B cell (primary cell): ENCODE measurements around the gene RAD23B.

Source experiments
- EZH2 ChIP-seq: IDR thresholded peaks from 2 replicates; pipeline ENCODE4 v1.6.1; 2012; ENCODE audit warnings: borderline replicate concordance, low read depth, mild to moderate bottlenecking, moderate library complexity, low read length; ENCODE audit not compliant: insufficient read depth, poor library complexity, severe bottlenecking
- TF ChIP-seq, protein P1 (sequence below): fragments of 200-600 bp; IDR thresholded peaks from one replicate; pipeline ENCODE4 v1.8.0; 2022; ENCODE audit warnings: antibody characterized with exemption, mild to moderate bottlenecking

DNA sequence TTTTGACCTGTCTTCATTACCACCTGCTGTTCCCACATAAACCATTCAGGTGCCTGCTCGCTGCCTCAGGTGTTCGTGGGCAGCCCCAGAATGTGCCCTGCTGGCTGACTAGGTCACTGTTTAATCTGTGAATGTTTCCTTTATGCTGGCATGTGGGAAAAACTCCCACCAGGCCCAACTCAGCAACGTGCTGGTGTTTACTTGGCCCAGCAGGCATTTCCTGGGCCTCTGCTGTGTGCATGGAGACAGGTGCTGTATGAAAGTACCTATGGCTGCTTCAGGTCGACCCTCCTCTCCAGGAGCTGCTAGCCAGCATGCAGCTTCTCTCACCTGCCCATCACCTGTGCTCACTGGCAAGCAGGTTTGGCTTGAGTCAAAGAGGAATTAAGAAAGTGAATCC lies 65.8 kb downstream of the RAD23B start:
- TF ChIP-seq, protein P1, sequence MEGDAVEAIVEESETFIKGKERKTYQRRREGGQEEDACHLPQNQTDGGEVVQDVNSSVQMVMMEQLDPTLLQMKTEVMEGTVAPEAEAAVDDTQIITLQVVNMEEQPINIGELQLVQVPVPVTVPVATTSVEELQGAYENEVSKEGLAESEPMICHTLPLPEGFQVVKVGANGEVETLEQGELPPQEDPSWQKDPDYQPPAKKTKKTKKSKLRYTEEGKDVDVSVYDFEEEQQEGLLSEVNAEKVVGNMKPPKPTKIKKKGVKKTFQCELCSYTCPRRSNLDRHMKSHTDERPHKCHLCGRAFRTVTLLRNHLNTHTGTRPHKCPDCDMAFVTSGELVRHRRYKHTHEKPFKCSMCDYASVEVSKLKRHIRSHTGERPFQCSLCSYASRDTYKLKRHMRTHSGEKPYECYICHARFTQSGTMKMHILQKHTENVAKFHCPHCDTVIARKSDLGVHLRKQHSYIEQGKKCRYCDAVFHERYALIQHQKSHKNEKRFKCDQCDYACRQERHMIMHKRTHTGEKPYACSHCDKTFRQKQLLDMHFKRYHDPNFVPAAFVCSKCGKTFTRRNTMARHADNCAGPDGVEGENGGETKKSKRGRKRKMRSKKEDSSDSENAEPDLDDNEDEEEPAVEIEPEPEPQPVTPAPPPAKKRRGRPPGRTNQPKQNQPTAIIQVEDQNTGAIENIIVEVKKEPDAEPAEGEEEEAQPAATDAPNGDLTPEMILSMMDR: no peak
- no peak for TF ChIP-seq EZH2
